Stimulated activated CD8-positive, alpha-beta memory T cell treated with anti-CD3 and anti-CD28 coated beads, Interleukin-15, amount 100 ng/mL, for 1 hour (primary cell): ENCODE results near the gene C1QB.
"Not testable (repeated sequence)": the region's sequence is repeated elsewhere in the genome, so short reads cannot be mapped to it uniquely, and the experiment has no call there.

Experiments
- DNase-seq: peaks from one replicate; pipeline ENCODE4 v3.0.0-alpha.2; 2020; ENCODE audit warnings: low read depth

Gene C1QB

GRCh38 chr1:22696610-22697009 is 43.6 kb downstream of the C1QB start:
- no peak for DNase-seq

GRCh38 chr1:22697980-22698379 is 44.9 kb downstream of the C1QB start:
- no peak for DNase-seq

- DNase-seq: no peak
These were observed 46.9 kb downstream of the C1QB start for GRCh38 chr1:22699681-22700520.

GRCh38 chr1:22702296-22703085 is 49.5 kb downstream of the C1QB start:
- no peak for DNase-seq

GRCh38 chr1:22704440-22705067 is 51.5 kb downstream of the C1QB start:
- peak; percentile 55 for DNase-seq

GRCh38 chr1:22705586-22705985 is 52.5 kb downstream of the C1QB start:
- DNase-seq: no peak

GRCh38 chr1:22706100-22706499 is 53.1 kb downstream of the C1QB start:
- not testable (repeated sequence) for DNase-seq

- DNase-seq: no peak
These were observed 55.7 kb downstream of the C1QB start for GRCh38 chr1:22708777-22709176.

- no peak for DNase-seq
These were observed 56.2 kb downstream of the C1QB start for GRCh38 chr1:22709227-22709626.

GRCh38 chr1:22709891-22710700 is 57.1 kb downstream of the C1QB start:
- no peak for DNase-seq

- no peak for DNase-seq
These were observed 57.6 kb downstream of the C1QB start, which contains the start of gene EPHB2 for GRCh38 chr1:22710701-22711049. EPHB2 (plus strand) TSS chr1:22710839; CDS start chr1:22710983, 144 bp downstream.

GRCh38 chr1:22711071-22711470 is 58.0 kb downstream of the C1QB start:
- no peak for DNase-seq
